ENCODE data around the gene GLMN.
"Not testable (repeated sequence)": the region's sequence is repeated elsewhere in the genome, so short reads cannot be mapped to it uniquely, and the experiment has no call there.

GLMN gene

DNA sequence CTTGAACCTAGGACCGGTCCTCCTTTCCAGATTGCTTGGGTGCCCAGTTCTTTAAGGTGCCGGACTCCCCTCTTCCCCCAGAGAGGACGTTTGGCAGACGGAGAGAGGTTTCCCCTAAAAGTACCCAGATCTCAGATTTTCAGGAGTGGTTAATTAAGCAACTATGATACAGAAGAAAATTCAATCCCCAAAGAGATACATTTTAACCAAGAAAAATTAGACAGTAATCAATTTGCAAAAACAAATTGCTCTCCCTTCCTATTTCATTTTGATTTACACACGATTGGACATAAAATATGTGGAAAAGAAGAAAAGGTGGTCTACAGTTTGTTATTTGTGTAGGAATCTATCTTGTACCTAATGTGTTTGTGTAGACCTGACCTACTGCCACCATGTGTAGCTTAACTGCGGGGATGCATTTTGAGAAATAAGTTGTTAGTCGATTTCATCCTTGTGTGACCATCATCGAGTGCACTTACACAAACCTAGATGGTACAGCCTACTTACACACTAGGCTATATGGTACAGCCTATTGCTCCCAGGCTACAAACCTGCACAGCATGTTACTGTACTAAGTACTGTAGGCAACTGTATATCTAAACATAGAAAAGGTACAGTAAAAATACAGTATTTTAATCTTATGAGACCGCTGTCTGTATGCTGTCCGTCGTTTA lies 827 bp upstream of the GLMN start:
- DNase-seq (ENCODE audit: low read depth in 2 of 2): no peak

DNA sequence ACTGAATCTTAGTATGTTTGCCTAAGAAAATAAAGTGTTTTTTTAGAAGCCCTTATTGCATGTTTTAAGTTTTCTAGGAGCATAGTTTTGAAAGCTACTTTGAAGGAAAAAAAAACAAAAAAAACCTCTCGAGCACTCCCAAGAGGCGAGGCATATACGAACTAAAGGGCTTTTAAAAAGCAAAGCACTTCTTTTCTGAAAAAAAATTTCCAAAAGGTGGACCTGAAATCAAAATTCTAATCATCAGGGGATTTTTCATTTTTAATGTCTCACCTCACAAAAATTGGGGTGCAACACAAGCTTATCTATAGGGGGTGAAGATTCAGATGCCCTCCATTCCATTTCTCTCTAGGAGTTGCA lies 594 bp downstream of the GLMN start:
- no peak for DNase-seq (ENCODE audit: low read depth in 2 of 2)

DNA sequence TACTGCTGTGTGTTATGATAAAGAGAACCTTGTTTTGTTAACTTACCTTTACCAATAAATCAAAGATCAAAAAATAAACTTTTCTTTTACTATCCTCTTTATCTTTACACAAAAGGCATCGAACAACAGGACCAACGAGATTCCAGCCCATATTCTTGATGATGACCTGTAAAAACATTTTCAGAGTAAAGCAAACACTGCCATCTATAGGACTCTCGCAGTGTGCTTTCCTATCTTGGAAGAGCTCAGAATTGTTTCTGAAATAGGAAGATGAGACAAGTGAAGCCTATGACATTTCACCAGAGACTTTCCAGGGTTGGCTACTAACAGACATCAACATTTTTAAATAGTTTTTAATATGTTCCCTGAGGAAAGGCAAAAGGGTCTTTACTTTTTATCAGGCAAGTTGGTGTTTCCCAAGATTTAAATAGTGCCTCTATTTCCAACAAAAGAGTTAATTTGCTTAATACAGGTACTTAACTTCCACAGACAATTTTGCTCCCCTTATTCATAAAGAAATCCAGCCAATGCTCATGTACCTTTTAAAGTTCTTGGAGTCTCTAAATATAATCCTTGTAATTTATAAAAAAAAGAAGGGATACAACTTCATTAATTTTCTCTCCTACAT lies 7.3 kb downstream of the GLMN start:
- DNase-seq (ENCODE audit: low read depth in 2 of 2): no peak

DNA sequence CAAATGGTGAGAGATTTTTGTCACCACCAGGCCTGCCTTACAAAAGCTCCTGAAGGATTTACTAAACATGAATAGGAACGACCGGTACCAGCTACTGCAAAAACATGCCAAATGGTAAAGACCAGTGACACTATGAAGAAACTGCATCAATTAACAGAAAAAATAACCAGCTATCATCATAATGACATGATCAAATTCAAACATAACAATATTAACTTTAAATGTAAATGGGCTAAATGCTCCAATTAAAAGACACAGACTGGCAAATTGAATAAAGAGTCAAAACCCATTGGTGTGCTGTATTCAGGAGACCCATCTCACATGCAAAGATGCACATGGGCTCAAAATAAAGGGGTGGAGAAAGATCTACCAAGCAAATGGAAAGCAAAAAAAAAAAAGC lies 17.4 kb downstream of the GLMN start:
- not testable (repeated sequence) for DNase-seq (ENCODE audit: low read depth in 2 of 2)

DNA sequence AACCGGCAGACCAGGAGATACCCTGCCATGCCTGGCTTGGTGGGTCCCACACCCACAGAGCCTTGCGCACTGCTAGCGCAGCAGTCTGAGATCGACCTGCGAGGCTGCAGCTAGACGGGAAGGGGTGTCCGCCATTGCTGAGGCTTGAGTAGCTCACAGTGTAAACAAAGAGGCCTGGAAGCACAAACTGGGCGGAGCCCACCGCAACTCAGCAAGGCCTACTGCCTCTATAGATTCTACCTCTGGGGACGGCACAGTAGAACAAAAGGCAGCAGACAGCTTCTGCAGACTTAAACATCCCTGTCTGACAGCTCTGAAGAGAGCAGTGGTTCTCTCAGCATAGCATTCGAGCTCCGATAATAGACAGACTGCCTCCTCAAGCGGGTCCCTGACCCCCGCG lies 19.0 kb downstream of the GLMN start:
- DNase-seq (ENCODE audit: low read depth in 2 of 2): not testable (repeated sequence)

DNA sequence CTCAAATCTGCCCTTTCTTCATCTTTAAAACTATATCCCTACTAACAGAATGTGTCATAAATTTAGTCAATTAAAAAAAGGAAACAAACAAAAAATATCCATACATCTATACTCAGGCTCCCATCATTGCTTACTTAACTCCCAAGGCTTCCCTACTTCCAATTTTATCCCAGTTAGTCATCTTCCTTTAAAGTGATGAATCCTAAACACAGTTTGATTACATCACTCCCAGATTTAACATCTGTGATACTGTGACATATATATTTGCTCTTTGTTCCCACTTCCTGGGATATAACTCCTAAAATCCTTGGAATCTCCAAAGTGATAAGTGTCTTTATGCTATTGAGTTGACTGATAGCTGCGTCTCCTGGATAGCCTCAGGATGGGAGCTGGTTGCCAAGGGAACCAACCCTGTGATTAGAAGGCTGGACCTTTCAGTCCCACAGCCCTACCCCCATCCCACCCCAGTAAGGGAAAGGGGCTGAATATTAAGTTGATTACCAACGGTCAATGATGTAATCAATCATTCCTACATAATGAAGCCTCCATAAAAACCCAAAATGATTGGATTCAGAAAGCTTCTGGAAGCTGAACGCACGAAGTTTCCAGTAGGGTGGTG lies 21.6 kb downstream of the GLMN start:
- no peak for DNase-seq (ENCODE audit: low read depth in 2 of 2)

DNA sequence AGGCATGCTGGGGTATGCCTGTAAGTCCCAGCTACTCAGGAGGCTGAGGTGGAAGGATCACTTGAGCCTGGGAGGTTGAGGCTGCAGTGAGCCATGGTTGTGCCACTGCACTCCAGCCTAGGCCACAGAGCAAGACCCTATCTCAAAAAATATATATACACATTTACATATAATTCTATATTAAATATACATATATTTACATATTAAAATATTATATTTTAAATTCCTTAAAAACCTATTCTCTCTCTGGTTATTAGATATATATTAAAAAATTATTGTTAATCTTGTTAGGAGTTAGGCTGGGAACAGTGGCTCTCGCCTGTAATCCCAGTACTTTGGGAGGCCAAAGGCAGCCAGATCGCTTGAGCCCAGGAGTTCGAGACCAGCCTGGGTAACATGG lies 22.7 kb downstream of the GLMN start:
- no peak for DNase-seq (ENCODE audit: low read depth in 2 of 2)

DNA sequence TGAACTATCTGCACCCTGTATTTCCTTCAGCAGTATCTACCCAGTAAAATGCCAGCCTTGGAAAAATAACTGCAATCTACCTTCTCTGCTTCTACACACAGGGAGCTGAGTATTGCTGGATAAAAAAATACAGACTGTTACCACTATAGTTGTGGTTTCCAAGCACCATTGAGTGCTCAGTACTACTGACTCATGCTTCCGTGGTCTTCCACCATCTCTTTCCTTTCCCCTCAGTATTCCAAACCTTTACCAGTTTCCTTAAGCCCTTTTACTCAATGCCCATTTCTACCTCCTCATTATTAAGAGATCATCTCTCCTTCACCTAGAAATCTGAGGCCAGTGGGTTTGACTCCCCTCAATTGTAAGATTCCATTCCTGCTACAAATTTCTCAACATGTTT lies 23.8 kb downstream of the GLMN start:
- no peak for DNase-seq (ENCODE audit: low read depth in 2 of 2)

DNA sequence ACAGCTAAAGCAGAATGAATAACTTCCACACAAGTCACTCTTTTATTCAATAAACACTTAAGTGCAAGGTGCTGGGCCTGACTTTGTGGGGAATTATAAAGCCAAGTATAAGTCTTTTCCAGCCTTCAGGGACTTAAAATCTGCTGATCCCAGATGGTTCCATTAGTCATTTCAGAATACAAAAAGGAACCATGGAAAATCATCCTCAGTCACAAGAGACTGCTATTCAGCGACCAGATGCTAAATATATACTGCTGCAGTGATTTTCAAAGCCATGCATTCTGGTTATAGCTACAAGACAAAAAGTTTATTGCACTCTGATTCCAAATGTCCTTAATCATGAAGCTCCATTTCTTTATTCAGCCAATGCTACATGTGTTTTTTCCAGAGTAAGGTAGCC lies 25.7 kb downstream of the GLMN start:
- no peak for DNase-seq (ENCODE audit: low read depth in 2 of 2)

DNA sequence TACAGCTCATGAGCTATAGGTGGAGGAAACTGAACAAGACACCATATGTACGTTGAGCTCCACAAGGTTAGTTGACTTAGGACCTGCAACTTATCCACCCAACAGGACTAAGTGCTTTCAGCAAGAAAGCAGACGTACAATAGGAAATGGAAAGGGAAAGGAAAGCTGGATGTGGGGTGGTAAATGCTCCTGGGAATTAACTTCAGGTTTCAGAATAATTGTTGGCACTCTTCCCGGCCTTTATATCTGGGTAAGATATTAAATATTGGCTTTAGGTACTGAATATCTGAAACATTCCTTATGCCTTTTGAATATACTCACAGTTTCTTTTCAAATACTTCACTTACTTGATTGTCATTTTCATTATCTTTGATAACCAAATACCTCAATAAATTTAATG lies 36.3 kb downstream of the GLMN start:
- no peak for DNase-seq (ENCODE audit: low read depth in 2 of 2)

DNA sequence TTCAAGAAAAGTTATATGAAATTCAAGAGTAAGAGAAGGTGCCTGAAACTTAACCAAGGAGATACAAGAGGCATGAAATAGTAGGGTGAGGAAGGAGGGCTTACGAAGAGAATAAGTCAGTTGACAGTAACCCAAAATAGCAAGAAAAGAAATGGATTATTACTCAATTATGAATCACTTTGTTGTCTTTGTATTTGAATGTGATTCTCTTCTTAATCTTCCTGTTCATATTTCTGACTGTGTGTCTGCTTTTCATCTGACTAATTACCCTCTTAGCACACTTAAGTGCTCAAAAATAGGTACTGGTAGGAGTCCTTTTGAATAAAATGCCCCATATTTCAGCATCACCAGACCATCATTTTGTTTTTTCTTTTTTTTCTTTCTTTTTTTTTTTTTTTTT lies 39.4 kb downstream of the GLMN start:
- DNase-seq (ENCODE audit: low read depth in 2 of 2): no peak

DNA sequence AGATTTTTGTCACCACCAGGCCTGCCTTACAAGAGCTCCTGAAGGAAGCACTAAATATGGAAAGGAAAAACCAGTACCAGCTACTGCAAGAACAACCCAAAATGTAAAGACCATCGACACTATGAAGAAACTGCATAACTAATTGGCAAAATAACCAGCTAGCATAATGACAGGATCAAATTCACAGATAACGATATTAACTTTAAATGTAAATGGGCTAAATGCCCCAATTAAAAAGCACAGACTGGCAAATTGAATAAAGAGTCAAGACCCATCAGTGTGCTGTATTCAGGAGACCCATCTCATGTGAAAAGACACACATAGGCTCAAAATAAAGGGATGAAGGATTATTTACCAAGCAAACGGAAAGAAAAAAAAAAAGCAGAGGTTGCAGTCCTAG lies 44.1 kb downstream of the GLMN start:
- DNase-seq (ENCODE audit: low read depth in 2 of 2): not testable (repeated sequence)

DNA sequence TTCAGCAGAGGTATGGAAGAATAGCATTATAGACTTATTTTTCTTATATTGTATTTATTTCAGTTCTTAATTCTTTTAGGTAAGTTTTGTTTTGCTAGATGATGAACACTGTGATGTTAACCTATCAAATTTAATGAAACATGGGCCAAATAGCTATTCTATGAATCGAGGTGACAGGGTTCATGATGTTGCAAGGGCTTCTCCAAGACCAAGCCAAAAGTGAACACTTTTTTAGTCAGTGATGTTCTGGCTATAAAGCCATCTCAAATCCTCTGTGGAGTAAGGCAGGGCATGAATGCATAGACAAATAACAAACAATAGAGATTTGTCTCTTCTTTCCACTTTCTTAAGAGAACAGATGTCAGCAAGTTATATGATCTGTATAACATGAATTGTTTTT lies 54.4 kb downstream of the GLMN start:
- DNase-seq (ENCODE audit: low read depth in 2 of 2): no peak

DNA sequence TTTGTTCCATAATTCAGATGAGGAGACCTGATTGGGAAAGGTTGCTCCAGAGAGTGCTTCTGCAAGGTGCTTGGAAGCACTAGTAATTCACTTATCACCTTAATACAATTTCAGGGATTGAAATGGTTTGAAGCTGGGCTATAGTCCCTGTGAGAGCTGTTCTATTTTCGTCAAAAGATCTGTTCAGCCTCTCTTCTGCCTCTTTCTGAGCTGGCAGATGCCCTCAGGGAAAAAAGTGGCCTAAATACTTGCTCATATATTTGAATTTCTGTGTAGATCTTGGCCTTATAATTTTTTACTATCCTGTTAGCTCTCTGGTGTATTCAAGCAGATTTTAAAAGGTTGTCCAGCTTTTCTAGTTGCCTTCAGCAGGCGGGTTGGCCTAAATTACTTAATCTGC lies 58.8 kb downstream of the GLMN start:
- DNase-seq (ENCODE audit: low read depth in 2 of 2): no peak

DNA sequence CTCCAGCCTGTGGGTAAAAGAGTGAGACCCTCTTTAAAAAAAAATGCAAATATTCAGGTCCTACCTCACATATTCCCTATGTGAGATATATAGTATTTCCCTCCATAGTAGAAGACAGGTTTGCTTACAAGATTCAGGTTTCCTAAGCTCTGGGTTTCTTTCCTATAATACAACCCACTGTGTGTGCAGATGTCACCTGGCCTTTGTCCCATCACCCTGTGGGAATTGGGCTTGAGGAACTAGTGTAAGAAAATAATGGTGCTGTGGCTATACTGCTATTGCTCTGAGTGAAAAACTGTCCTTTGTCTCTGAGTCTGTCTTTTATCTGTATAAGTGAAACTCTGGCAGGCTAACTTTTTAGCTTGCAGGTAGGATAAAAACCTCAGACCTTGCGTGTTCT lies 68.1 kb downstream of the GLMN start:
- DNase-seq (ENCODE audit: low read depth in 2 of 2): no peak

DNA sequence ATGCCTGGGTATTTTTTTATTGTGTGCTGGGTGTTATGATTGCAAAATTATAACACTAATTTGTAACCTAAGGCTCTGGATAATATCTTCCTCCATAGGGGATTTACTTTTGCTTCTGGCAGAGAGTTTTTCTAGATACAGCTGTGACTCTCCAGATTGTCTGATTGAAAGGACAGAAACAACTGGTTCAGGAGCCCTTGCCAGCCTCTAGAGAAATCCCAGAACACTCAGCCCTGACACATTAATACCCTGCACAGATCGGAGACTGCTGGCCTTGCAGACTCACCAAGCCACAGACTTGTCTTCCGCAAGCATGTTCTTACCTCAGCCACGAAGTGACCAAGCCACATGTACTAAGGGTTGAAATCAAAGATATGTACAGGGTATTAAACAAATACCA lies 70.4 kb downstream of the GLMN start:
- no peak for DNase-seq (ENCODE audit: low read depth in 2 of 2)

DNA sequence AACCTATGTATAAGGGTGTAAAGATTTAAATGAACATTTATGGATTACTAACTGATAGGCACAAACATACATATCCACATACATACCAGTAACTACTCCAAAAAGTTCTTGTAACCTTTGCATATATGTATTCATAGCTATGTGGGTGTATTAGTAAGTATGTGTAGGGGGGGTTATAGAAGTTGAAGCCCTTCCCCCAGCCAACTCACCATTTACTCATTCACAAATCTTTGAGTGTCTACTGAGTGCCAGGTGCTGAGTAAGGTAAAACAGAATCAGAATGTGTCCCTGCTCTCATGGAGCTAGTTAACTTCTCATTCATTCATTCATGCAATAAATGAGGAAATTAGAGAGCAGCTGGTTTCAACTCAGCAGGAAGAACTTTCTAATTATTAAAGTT lies 79.8 kb downstream of the GLMN start:
- no peak for DNase-seq (ENCODE audit: low read depth in 2 of 2)

- DNase-seq (ENCODE audit: low read depth in 2 of 2): no peak
Observed at GRCh38 chr1:92218559-92218958, 80.2 kb downstream of the GLMN start.

DNA sequence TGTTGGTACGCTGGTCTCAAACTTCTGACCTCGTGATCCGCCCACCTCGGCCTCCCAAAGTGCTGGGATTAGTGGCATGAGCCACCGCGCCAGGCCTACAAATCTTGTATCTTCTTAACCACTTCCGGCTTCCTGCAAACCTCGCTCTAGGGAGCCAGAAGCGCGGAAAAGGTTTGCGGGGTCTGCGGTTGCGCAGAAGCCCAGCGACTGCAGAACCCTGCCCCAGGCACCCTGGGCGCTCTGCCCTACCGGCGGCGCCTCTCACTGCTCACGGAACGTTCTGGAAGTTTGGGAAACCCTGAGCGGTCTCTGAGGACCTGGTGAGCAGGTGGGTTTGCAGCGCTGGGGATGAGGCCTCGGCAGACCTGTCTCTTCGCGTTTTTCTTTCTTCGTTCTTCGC lies 81.1 kb downstream of the GLMN start, which contains the start of gene C1orf146:
C1orf146 (plus strand) TSS at position 195 of the 400 bp plus-strand sequence. CDS start 13,506 bp downstream, outside the sequence.
- no peak for DNase-seq (ENCODE audit: low read depth in 2 of 2)

- DNase-seq (ENCODE audit: low read depth in 2 of 2): no peak
Observed at GRCh38 chr1:92211166-92211565, 87.6 kb downstream of the GLMN start.

DNA sequence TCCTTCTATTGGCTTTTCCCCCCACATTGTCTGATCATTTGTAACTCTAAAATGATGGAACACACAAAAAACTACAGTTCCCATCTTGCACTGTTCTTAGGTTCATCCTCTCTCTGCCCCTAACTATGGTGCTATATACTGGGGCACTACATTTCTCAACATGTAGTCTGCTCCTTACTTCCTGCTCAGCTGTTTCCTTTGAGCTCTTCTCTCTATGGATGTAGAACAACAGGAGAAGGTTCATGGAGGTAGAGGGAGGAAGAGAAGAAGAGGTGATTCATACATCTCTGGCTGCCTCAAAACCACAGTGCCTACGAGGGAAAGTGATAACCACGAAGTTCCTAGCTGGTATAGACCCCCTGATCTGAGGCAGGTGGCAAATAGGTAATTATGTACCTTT lies 88.1 kb downstream of the GLMN start:
- DNase-seq (ENCODE audit: low read depth in 2 of 2): no peak

DNA sequence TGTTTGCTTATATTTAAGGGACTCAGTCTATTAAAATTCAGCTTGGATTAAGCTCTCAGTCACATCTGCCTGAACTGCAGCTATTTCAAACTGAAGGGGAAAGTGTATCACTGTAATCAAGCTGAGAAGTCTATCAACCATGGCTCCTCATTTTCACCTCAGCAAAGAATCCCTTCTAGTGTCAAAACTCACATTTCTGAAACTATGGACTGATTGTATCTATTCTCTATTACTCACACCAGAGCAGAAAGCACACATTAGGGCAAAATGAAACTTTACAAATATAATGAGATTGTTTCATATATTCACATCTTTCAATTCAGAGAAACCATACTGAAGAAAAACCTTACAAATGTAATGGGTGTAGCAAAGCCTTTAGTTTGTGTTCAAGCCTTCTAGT lies 95.7 kb downstream of the GLMN start:
- DNase-seq (ENCODE audit: low read depth in 2 of 2): no peak

- DNase-seq (ENCODE audit: low read depth in 2 of 2): no peak
Observed at GRCh38 chr1:92201973-92202372, 96.8 kb downstream of the GLMN start.
